Globus pallidus (tissue), 1 donor: Measurements from ENCODE around the gene APLP1.
"Not testable (repeated sequence)": the region's sequence is repeated elsewhere in the genome, so short reads cannot be mapped to it uniquely, and the experiment has no call there.

Experiments
- DNase-seq: peaks from one replicate; pipeline ENCODE4 v3.0.0-alpha.2; 2015; ENCODE audit warnings: low spot score

The APLP1 gene

DNA sequence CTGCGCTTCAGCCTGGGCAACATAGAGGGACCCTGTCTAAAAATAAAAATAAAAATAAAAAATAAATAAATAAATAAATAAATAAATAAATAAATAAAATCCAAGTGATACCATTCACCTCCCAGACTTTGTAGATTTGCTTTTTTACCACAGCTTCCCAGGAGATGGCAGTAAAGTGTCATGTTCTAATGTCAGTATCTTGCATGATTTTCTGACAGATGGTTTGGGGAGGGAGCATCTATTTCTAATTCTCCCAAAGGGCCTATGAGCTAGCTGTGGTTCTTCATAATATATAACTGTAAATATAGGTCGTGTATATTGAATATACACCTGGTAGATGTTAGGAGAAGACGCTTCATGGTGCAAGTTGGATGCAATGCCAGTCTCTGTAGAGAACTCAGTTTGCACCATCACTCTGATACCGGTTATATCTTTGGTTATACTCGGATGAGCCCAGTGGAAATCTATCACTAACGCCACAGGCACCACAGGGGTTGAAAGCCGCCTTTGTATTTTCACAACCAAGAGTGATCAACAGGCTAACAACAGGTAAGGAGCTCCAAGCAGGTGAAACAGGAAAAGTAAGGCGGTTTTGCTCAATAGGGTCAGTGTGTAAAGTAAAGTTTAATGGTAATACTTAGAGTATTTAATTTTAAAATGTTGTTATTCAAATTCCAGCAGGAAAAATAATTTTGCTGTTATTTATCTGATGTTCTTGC lies 13.9 kb downstream of the APLP1 start:
- peak; percentile 80 for DNase-seq

- no peak for DNase-seq
Measured at GRCh38 chr19:35883882-35884281, 15.5 kb downstream of the APLP1 start.

- DNase-seq = no peak
Measured at GRCh38 chr19:35885225-35885738, 16.9 kb downstream of the APLP1 start.

GRCh38 chr19:35885904-35886303 lies 17.5 kb downstream of the APLP1 start:
- no peak for DNase-seq

- DNase-seq = no peak
Measured at GRCh38 chr19:35887197-35887596, 18.8 kb downstream of the APLP1 start.

- no peak for DNase-seq
Measured at GRCh38 chr19:35888398-35888797, 20.0 kb downstream of the APLP1 start.

DNA sequence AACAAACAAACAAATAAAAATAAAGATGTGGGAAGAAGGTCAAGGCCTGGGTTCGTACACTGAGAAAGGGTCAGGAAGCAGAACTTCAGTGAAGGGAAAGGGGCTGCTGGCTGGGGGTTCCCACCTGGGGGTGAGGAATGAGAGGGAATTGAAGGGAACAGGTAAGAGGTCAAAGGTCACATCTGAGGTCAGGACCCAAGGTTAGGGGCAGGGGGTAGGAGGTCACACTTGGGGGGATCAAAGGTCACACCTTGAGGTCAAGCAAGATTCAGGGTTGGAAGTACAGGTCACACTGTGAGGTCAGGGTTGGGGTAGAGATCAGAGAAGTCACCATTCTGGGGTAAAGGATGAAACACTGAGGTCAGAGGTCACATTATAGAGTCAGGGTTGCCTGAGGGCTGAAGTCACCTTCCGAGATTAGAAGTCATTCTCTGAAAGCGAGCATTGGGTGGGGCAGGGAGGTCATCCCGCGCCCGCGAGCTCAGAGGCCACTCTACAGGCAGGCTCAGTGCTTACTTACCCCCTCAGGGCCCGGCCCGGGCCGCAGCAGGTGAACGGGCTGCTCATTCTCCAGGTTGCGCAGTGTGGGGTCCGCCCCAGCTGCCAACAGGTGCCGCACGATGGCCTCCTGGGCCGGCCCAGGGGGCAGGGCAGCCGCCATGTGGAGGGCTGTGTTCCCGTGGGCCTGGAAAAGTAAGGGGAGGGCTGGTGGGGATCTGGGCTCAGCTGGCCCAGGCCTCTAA lies 21.2 kb downstream of the APLP1 start:
- no peak for DNase-seq

GRCh38 chr19:35890113-35890650 lies 21.8 kb downstream of the APLP1 start:
- DNase-seq = no peak

DNA sequence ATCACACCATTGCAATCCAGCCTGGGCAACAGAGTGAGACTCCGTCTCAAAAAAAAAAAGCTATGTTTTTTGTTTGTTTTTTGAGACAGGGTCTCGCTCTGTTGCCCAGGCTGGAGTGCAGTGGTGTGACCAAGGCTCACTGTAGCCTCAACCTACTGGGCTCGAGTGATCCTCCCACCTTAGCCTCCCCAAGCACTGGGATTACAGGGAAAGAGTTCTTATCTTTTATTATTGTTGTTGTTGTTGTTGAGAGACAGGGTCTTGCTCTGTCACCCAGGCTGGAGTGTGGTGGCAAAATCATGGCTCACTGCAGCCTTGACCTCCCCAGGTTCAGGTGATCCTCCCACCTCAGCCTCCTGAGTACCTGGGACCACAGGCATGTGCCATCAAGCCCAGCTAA lies 23.4 kb downstream of the APLP1 start:
- not testable (repeated sequence) for DNase-seq

- no peak for DNase-seq
Measured at GRCh38 chr19:35894342-35894741, 26.0 kb downstream of the APLP1 start.

DNA sequence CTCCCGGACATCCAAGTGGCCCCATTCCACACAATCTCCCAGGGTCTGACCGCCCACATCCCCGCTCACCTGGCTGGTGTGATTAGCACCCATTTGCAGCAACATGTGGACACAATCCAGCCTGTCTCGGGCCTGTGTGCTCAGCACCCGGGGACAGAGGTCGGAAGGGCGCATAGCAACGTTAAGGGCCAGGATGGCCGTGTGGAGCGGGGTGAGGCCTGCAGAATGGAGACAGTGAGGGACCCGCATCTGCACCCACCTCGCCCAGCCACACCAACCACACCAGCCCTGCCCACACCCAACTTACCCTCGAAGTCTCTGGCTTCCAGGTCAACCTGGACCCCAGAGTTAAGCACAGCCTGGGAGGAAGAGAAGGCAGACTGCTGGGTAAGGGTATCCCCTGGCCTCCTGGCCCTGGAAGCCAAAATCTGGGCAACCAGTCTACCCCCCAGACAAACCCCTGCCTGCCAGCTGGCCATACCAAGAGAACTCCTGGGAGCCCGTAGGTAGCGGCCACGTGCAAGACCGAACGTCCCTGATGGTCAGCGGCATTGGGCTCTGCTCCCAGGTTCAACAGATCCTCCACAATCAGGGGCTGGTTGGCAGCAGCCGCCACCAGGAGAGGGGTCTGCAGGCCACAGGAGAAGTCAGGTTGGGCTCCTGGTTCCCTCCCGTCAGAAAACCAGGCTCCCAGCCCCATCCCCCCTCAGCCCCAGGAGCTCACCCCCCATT lies 27.7 kb downstream of the APLP1 start:
- DNase-seq = no peak

DNA sequence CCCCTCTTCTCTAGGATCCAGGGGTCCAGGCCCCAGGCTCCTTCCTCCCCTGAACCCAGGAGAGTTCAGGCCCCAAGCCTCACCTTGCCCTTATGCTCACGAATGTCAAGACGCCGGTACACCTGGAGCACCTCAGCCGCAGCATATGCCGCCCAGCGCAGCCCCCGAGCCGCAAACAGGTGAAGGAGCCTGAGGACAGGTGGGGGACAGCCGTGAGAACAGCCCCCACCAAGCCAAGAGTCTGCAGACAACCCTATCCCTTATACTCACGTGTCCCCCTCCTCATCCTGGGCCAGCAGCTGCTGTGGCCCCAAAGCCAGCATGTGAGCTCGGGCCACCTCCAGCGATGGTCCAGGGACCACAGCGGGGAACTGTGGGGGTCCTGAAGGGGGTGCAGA lies 28.3 kb downstream of the APLP1 start:
- DNase-seq = no peak

- DNase-seq = no peak
Measured at GRCh38 chr19:35897706-35898451, 29.5 kb downstream of the APLP1 start.

DNA sequence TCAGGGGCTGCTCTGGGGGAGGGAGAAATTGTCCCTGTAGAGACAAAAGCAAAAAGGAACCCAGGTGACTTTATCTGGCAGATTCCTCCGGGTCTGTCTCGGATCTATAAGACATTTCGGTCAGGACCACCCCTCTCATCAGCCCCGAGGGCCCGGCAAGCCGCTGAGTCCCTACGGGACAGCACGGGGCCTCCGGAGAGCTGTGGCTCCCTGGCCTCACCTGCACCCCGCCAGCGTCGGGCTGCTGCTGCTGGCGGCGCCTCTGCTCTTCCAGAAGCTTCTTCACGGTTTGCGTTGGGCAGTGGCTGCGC lies 30.1 kb downstream of the APLP1 start:
- DNase-seq = no peak

GRCh38 chr19:35899547-35900214 lies 31.3 kb downstream of the APLP1 start:
- peak; percentile 54 for DNase-seq

GRCh38 chr19:35901055-35901644 lies 32.8 kb downstream of the APLP1 start:
- no peak for DNase-seq

DNA sequence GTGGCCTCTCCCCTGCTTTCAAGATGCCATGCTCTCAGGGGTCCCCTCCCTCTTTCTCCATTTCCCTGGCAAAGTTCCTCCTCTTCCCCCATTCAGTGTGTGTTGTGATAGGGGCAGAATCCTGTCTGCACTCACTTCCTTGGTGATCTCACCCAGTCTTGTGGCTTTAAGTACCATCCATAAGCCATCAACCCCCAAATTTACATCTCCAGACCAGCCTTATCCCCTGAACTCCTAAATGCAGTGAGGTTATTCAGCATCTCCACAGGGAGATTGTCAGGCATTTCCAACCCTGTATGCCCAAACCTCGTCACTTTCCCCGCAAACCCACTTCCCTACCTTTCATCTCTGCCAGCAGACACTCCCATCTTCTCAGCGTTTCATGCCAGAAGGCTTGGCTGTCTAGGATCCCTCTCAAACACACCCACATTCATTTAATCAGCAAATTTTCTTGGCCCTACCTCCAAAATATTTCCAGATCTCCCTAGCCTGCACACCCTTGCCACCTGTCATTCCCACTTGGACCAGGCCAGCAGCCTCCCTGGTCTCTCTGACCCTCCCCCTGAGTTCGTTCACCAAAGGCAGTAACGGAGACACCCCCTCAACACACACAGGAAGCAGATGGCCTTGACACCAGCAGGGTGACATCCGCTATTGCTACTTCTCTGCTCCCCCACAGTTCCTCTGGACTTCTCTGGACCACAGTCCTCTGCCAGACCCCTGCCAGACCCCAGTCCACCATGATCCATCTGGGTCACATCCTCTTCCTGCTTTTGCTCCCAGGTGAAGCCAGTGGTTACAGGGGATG lies 33.7 kb downstream of the APLP1 start, which contains the start of gene HCST:
Gene HCST, plus strand, starts transcription at position 676 of the 808 bp plus-strand sequence. Its CDS starts 65 bp downstream, at position 741.
- DNase-seq = no peak

GRCh38 chr19:35902870-35903475 lies 34.6 kb downstream of the APLP1 start:
- DNase-seq = no peak

DNA sequence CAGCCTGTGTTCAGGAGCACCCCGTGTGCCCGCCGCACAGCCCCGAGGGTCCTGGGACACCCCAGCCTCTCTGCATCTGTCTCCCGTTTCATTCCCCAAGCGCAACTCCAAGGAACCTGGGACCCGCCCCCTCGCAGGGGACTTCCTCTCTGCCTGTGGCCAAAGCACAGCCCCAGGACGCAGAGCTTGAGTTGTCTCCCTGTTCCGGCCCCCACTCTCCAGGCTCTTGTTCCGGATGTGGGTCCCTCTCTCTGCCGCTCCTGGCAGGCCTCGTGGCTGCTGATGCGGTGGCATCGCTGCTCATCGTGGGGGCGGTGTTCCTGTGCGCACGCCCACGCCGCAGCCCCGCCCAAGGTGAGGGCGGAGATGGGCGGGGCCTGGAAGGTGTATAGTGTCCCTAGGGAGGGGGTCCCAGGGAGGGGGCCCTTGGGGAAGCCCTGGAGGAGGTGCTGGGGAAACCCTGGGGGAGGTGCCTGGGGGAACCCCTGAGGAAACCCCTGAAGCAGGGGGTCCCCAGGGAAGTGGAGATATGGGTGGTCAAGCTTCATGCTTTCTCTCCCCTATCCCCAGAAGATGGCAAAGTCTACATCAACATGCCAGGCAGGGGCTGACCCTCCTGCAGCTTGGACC lies 35.3 kb downstream of the APLP1 start:
- peak; percentile 66 for DNase-seq
